HPDE6-E6E7 (cell line): ENCODE measurements around the gene TTC7B.

Experiments
- DNase-seq: peaks from one replicate; pipeline ENCODE4 v3.0.0; 2011; ENCODE audit warnings: missing footprints; ENCODE audit errors: extremely low spot score

The TTC7B gene

GRCh38 chr14:90619911-90620310 is 196.3 kb downstream of the TTC7B start:
- no peak for DNase-seq

GRCh38 chr14:90617961-90618360 is 198.3 kb downstream of the TTC7B start:
- DNase-seq = no peak

GRCh38 chr14:90616881-90617280 is 199.3 kb downstream of the TTC7B start:
- DNase-seq = no peak

- DNase-seq = no peak
Observed at GRCh38 chr14:90616313-90616712, 199.9 kb downstream of the TTC7B start.

GRCh38 chr14:90615517-90616060 is 200.6 kb downstream of the TTC7B start:
- no peak for DNase-seq

GRCh38 chr14:90614696-90615516 is 201.3 kb downstream of the TTC7B start:
- no peak for DNase-seq

- no peak for DNase-seq
Observed at GRCh38 chr14:90613997-90614396, 202.2 kb downstream of the TTC7B start.

GRCh38 chr14:90613453-90613852 is 202.8 kb downstream of the TTC7B start:
- DNase-seq = no peak

- DNase-seq = no peak
Observed at GRCh38 chr14:90612801-90613200, 203.4 kb downstream of the TTC7B start.

GRCh38 chr14:90611936-90612335 is 204.3 kb downstream of the TTC7B start:
- DNase-seq = no peak

- no peak for DNase-seq
Observed at GRCh38 chr14:90611501-90611900, 204.7 kb downstream of the TTC7B start.

- no peak for DNase-seq
Observed at GRCh38 chr14:90610346-90611040, 205.7 kb downstream of the TTC7B start.

- DNase-seq = no peak
Observed at GRCh38 chr14:90609376-90609775, 206.9 kb downstream of the TTC7B start.

GRCh38 chr14:90608929-90609341 is 207.3 kb downstream of the TTC7B start:
- no peak for DNase-seq

GRCh38 chr14:90608281-90608680 is 207.9 kb downstream of the TTC7B start:
- DNase-seq = no peak

GRCh38 chr14:90607141-90607540 is 209.1 kb downstream of the TTC7B start:
- no peak for DNase-seq

- DNase-seq = no peak
Observed at GRCh38 chr14:90606434-90606833, 209.8 kb downstream of the TTC7B start.

GRCh38 chr14:90605430-90605829 is 210.8 kb downstream of the TTC7B start:
- DNase-seq = no peak

- DNase-seq = no peak
Observed at GRCh38 chr14:90604356-90604755, 211.9 kb downstream of the TTC7B start.

- DNase-seq = no peak
Observed at GRCh38 chr14:90603841-90604240, 212.4 kb downstream of the TTC7B start.

GRCh38 chr14:90603336-90603735 is 212.9 kb downstream of the TTC7B start:
- DNase-seq = no peak

- no peak for DNase-seq
Observed at GRCh38 chr14:90602088-90602687, 214.0 kb downstream of the TTC7B start.
